H1 (cell line): ENCODE measurements around the gene GPR137.

Source experiments
- CEBPB ChIP-seq: IDR thresholded peaks from 2 replicates; pipeline ENCODE4 v1.6.1; 2012; ENCODE audit warnings: low read depth, low read length
- CHD1 ChIP-seq: IDR thresholded peaks from 2 replicates; pipeline ENCODE4 v1.6.1; 2012; ENCODE audit warnings: low read depth, low read length, improper control_type of control experiment
- CTCF ChIP-seq, 3 experiments: IDR thresholded peaks; 1 replicate in 2 of 3; 2 replicates in 1 of 3; pipeline versions ENCODE4 v1.5.1 to v1.6.1; 2011; ENCODE audit warnings: low read length in 3 of 3, mild to moderate bottlenecking in 3 of 3, inconsistent platforms in 2 of 3, low read depth in 1 of 3, moderate library complexity in 1 of 3; ENCODE audit not compliant: insufficient read depth in 1 of 3; ENCODE audit errors: control extremely low read depth in 1 of 3
- EP300 ChIP-seq, 2 experiments: IDR thresholded peaks; 1 replicate in 1 of 2; 2 replicates in 1 of 2; pipeline ENCODE4 v1.6.1; 2011 to 2012; ENCODE audit warnings: low read depth in 2 of 2, low read length in 2 of 2, mild to moderate bottlenecking in 2 of 2, borderline replicate concordance in 1 of 2, inconsistent platforms in 1 of 2, moderate library complexity in 1 of 2
- MAFK ChIP-seq: IDR thresholded peaks from 2 replicates; pipeline ENCODE4 v1.6.1; 2012; ENCODE audit warnings: low read depth, mild to moderate bottlenecking, improper control_type of control experiment, low read length
- POLR2A ChIP-seq, 2 experiments: IDR thresholded peaks; 1 replicate in 1 of 2; 2 replicates in 1 of 2; pipeline ENCODE4 v1.6.1; 2011; ENCODE audit warnings: low read depth in 2 of 2, low read length in 2 of 2, mild to moderate bottlenecking in 2 of 2; ENCODE audit errors: control extremely low read depth in 1 of 2

- TF ChIP-seq EP300 (IDR thresholded peaks at IDR 0.05; ENCODE audit: borderline replicate concordance in 1 of 2, low read depth in 2 of 2, low read length in 2 of 2) (no peak), POLR2A (IDR thresholded peaks at IDR 0.05; ENCODE audit: control extremely low read depth in 1 of 2, low read depth in 2 of 2, low read length in 2 of 2) (peak in 1 of 2 experiments; percentile 4; a peak in 2 of 3 replicates), CTCF (IDR thresholded peaks at IDR 0.05; ENCODE audit: control extremely low read depth in 1 of 3, insufficient read depth in 1 of 3, low read depth in 1 of 3, low read length in 3 of 3) (no peak), CHD1 (no peak), CEBPB (no peak), MAFK (no peak)
Measured at GRCh38 chr11:64245797-64246620, 39.6 kb upstream of the GPR137 start.
